HG03025 (cell line): ENCODE results near the gene MED27.

Experiments
- ATAC-seq: cut with Tn5 transposase; IDR thresholded peaks from one replicate; pipeline ENCODE4 v1.9.1; 2021; ENCODE audit warnings: mild to moderate bottlenecking, moderate library complexity; ENCODE audit not compliant: unreplicated experiment, low FRiP score

The MED27 gene

GRCh38 chr9:132002643-132003318 is 76.9 kb downstream of the MED27 start:
- no peak for ATAC-seq

DNA sequence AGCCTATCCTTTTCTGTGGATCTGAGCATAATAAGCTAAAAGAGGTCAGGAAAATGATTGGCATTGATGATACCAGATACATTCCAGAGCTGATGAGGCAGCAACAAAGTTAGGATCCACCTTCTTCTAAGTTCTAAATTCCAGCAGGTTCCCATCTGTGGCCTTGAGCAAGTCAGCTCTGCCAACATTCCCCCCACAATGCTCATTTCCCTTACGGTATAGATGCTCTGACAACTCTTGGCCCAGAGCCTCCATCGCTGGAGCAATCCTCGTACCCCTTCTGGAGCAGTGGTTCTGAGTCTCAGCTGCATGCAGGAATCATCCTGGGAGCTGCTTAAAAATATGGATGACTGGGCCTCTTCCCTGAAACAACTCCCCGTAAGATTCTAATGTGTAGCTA is 78.1 kb downstream of the MED27 start:
- ATAC-seq: no peak

GRCh38 chr9:132000659-132001058 is 79.0 kb downstream of the MED27 start:
- no peak for ATAC-seq

GRCh38 chr9:131999692-132000551 is 79.7 kb downstream of the MED27 start:
- no peak for ATAC-seq

- no peak for ATAC-seq
Observed at GRCh38 chr9:131997779-131998178, 81.9 kb downstream of the MED27 start.

DNA sequence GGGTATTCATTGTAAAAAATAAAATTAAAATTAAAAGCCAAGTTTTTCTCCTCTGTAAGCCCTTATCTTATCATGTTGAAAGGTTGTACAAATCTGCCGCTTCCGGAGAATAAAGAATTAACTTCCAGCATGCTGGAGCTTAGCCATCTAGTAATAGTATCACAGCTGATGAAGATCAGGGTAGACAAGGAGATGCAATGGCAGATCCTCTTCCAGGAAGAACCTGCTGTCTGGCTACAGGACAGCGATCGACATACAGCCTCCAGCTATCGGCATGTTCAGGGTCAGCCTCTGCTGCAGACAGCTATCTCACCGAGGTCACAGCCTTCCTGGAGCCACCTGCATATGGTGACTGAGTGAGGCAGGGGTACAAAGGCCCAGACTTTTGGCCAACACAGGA is 82.6 kb downstream of the MED27 start:
- ATAC-seq: no peak

DNA sequence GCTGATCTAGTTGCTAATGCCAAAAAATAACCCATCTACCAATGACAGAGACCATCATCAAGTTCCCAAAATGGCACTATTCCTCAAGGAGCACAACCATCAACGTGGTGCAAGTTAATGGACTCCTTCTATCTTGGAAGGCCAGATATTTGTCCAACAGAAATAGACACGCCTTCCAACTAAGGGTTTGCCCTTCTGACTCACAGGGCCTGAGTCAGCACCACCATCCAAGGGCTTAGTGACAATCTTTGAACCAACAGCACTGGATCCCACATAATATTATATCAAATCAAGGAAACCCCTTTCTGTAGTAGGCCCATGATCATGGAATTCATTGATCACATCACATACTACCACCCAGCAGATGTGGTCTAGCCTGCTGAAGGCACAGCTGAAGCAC is 84.3 kb downstream of the MED27 start:
- no peak for ATAC-seq

- ATAC-seq: no peak
Observed at GRCh38 chr9:131994364-131995125, 85.1 kb downstream of the MED27 start.

GRCh38 chr9:131992906-131993657 is 86.6 kb downstream of the MED27 start:
- ATAC-seq: no peak

DNA sequence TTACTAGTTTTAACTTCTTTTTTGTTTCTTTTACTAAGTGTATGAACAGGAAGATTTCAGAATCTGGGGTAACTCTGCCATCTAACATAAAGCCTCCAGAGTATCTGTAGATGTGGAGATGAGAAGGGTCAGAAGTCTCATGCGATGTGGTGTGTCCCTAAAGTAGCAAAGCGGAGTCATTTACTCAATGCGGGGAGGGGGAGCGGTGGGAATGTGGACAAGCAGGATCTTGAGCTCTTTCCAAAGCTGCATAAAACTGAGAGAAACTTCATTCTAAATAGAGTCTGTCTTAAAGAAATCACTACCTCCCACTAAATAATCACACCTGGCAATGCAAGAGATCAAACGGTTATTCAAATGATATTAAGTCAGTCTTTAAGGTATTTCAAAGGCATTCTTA is 92.4 kb downstream of the MED27 start:
- no peak for ATAC-seq

- no peak for ATAC-seq
Observed at GRCh38 chr9:131986576-131986975, 93.1 kb downstream of the MED27 start.

DNA sequence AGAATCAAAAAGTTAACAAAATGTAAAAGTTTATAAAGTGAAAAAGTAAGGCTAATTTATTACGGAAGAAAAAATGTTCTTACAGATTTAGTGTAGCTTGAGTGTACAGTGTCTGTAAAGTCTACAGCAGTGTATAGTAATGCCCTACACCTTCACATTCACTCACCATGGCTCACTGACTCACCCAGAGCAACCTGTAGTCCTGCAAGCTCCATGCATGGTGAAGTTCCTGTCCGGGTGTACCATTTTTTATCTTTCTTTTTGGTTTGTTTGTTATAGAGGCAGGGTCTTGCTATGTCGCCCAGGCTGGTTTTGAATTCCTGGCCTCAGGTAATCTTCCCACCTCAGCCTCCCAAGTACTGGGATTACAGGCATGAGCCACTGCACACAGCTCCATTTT is 93.6 kb downstream of the MED27 start:
- ATAC-seq: no peak

DNA sequence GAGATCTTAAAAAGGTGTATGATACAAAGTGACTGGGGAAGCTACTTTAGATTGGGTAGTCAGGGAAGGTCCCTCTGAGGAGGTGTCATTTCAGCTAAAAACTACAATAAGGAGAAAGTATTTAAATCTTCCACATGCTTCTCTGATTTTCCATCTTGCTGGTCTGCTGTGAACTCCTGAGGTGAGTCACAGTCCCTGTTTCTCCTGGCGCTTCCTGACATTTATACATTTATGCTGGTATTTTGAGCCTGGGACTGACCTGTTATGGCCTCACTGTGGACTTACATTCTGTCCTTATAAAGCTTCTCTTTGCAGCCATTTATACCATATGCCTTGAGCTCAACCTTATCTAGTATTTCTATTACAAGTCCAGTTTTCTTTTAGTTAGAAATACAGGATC is 95.1 kb downstream of the MED27 start:
- no peak for ATAC-seq

- ATAC-seq: no peak
Observed at GRCh38 chr9:131982671-131983239, 96.9 kb downstream of the MED27 start.

GRCh38 chr9:131982102-131982501 is 97.6 kb downstream of the MED27 start:
- ATAC-seq: no peak

GRCh38 chr9:131981116-131981776 is 98.4 kb downstream of the MED27 start:
- ATAC-seq: no peak

GRCh38 chr9:131980267-131981016 is 99.2 kb downstream of the MED27 start:
- ATAC-seq: no peak

DNA sequence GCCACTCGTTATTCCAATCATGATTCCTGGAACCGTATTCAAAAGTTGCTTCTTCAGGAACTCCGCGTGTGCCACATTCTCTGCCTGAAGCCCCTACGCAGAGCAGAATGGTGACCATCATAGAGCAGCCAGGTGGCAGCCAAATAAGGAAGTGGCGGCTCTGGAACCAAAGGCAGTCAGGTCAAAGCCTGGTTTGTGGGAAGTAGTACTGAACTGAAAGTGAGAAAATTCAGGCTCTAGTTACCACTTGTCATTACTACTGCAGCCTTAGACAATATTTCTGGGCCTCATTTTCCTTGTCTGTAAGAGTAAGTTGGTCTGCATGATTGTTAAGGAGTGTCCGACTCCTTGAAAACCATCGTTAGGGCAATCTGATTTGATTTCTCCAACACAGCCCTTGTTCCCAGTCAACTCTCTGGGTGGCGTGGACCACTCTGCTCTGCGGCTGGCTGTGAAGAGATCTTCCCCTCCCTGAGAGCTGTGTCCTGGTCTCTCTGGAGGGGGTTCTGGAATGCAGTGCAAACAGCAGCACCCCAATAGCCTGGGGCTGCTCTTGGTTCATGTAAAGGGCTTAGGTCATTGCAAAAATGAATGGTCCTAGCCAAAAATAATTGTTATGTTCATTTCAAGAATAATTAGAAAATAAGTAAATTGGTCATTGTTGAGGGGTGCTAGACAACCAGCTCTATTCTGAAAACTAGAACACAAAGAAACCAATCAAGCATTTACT is 102.4 kb downstream of the MED27 start:
- no peak for ATAC-seq
